ENCODE measurements around the gene DUSP16. TPM values are rescaled to one million over a fixed set of nuclear protein-coding genes. Genes with fewer than 3 reads are reported as not detected.

The DUSP16 gene
- total RNA-seq, 4 donors from 2014 or later: 20.5 to 46.0 (median 35.5) TPM

GRCh38 chr12:12586879-12587675 is 24.4 kb upstream of the DUSP16 start:
- no peak for DNase-seq
- H3K4me1 ChIP-seq: no peaks in the 10 kb centered on the region
- no peak overlapping the region for H3K27ac ChIP-seq
- no peaks in the 10 kb centered on the region for H3K9me3 ChIP-seq
- H3K4me3 ChIP-seq: no peak overlapping the region
- no peak for TF ChIP-seq POLR2A (IDR thresholded peaks at IDR 0.05)
- TF ChIP-seq CTCF (IDR thresholded peaks at IDR 0.05): no peak
- no peaks in the 10 kb centered on the region for H3K27me3 ChIP-seq
- intact Hi-C loops (cut with DNase I; ENCODE audit: low total_unique reads): no loop called here
- no peaks in the 10 kb centered on the region for H3K36me3 ChIP-seq

GRCh38 chr12:12585115-12585863 is 22.6 kb upstream of the DUSP16 start:
- no peak for TF ChIP-seq CTCF (IDR thresholded peaks at IDR 0.05)
- no peak for TF ChIP-seq POLR2A (IDR thresholded peaks at IDR 0.05)
- no peak overlapping the region for H3K27ac ChIP-seq
- H3K9me3 ChIP-seq: no peaks in the 10 kb centered on the region
- H3K4me1 ChIP-seq: no peaks in the 10 kb centered on the region
- intact Hi-C loops (cut with DNase I; ENCODE audit: low total_unique reads): no loop called here
- no peaks in the 10 kb centered on the region for H3K36me3 ChIP-seq
- H3K27me3 ChIP-seq: no peaks in the 10 kb centered on the region
- H3K4me3 ChIP-seq: no peak overlapping the region
- DNase-seq: no peak

GRCh38 chr12:12583510-12584178 is 21.0 kb upstream of the DUSP16 start:
- H3K4me1 ChIP-seq: no peaks in the 10 kb centered on the region
- H3K27me3 ChIP-seq: no peaks in the 10 kb centered on the region
- no peaks in the 10 kb centered on the region for H3K36me3 ChIP-seq
- intact Hi-C loops (cut with DNase I; ENCODE audit: low total_unique reads): no loop called here
- TF ChIP-seq CTCF (IDR thresholded peaks at IDR 0.05) (no peak), POLR2A (IDR thresholded peaks at IDR 0.05) (no peak)
- H3K9me3 ChIP-seq: no peaks in the 10 kb centered on the region
- no peak for DNase-seq
- no peak overlapping the region for H3K4me3 ChIP-seq
- no peak overlapping the region for H3K27ac ChIP-seq

GRCh38 chr12:12582895-12583303 is 20.2 kb upstream of the DUSP16 start:
- intact Hi-C loops (cut with DNase I; ENCODE audit: low total_unique reads): no loop called here
- no peak for DNase-seq
- TF ChIP-seq CTCF (IDR thresholded peaks at IDR 0.05) (no peak), POLR2A (IDR thresholded peaks at IDR 0.05) (no peak)
- Histone ChIP-seq H3K27me3 (no peaks in the 10 kb centered on the region), H3K27ac (no peak overlapping the region), H3K36me3 (no peaks in the 10 kb centered on the region), H3K9me3 (no peaks in the 10 kb centered on the region), H3K4me3 (no peak overlapping the region), H3K4me1 (no peaks in the 10 kb centered on the region)
